NT2/D1 (cell line): ENCODE measurements around the gene SBK2.
"Not testable (repeated sequence)": the region's sequence is repeated elsewhere in the genome, so short reads cannot be mapped to it uniquely, and the experiment has no call there.

Source experiments
- DNase-seq: peaks from one replicate; pipeline ENCODE4 v3.0.0-alpha.2; 2011; ENCODE audit warnings: low read depth, low spot score
- H3K27me3 ChIP-seq: 2 replicates; pipeline ENCODE4 v1.6.0; 2011; ENCODE audit warnings: mild to moderate bottlenecking; ENCODE audit not compliant: insufficient read length, insufficient read depth
- H3K36me3 ChIP-seq: 2 replicates; pipeline ENCODE4 v1.6.1; 2011; ENCODE audit warnings: mild to moderate bottlenecking, low read length, mixed read lengths; ENCODE audit not compliant: insufficient read depth, insufficient read length
- H3K4me1 ChIP-seq: 2 replicates; pipeline ENCODE4 v1.5.1; 2011; ENCODE audit not compliant: insufficient read depth, insufficient read length
- H3K4me3 ChIP-seq: 2 replicates; pipeline ENCODE4 v1.5.1; 2011; ENCODE audit warnings: low read depth; ENCODE audit not compliant: insufficient read length
- H3K9ac ChIP-seq: 2 replicates; pipeline ENCODE4 v1.6.0; 2011; ENCODE audit warnings: low read depth; ENCODE audit not compliant: insufficient read length
- H3K9me3 ChIP-seq: 2 replicates; pipeline ENCODE4 v1.5.1; 2011; ENCODE audit warnings: mild to moderate bottlenecking, low read length; ENCODE audit not compliant: insufficient read depth
- SUZ12 ChIP-seq: IDR thresholded peaks from 2 replicates; pipeline ENCODE4 v1.6.1; 2011; ENCODE audit not compliant: insufficient read length, insufficient read depth; ENCODE audit errors: extremely low read depth
- YY1 ChIP-seq: IDR thresholded peaks from 2 replicates; pipeline ENCODE4 v1.6.1; 2011; ENCODE audit not compliant: insufficient read length, insufficient read depth
- ZNF274 ChIP-seq: IDR thresholded peaks from 2 replicates; pipeline ENCODE4 v1.6.1; 2011; ENCODE audit warnings: mild to moderate bottlenecking, low read depth, low read length

The SBK2 gene

GRCh38 chr19:55503157-55503501 is 33.8 kb downstream of the SBK2 start:
- no peak overlapping the region for H3K9ac ChIP-seq
- H3K9me3 ChIP-seq: peaks cover 14% of the 10 kb centered on the region; the same call in 1 of the 2 replicates
- H3K27me3 ChIP-seq: peaks cover 34% of the 10 kb centered on the region
- no peak for DNase-seq
- H3K4me3 ChIP-seq: no peak overlapping the region
- H3K4me1 ChIP-seq: no peaks in the 10 kb centered on the region
- TF ChIP-seq SUZ12: no peak
- peaks cover 12% of the 10 kb centered on the region for H3K36me3 ChIP-seq

GRCh38 chr19:55502197-55502952 is 34.6 kb downstream of the SBK2 start:
- TF ChIP-seq ZNF274 (no peak), YY1 (no peak), SUZ12 (no peak)
- peaks cover 34% of the 10 kb centered on the region for H3K27me3 ChIP-seq
- DNase-seq: no peak
- no peak overlapping the region for H3K9ac ChIP-seq
- H3K4me1 ChIP-seq: no peaks in the 10 kb centered on the region
- no peak overlapping the region for H3K4me3 ChIP-seq
- peaks cover 14% of the 10 kb centered on the region; the same call in 1 of the 2 replicates for H3K9me3 ChIP-seq
- H3K36me3 ChIP-seq: peaks cover 12% of the 10 kb centered on the region

- no peak for DNase-seq
- H3K36me3 ChIP-seq: peaks cover 17% of the 10 kb centered on the region
- H3K27me3 ChIP-seq: peaks cover 34% of the 10 kb centered on the region
- H3K4me3 ChIP-seq: no peak overlapping the region
- H3K9ac ChIP-seq: no peak overlapping the region
- peaks cover 14% of the 10 kb centered on the region; the same call in 1 of the 2 replicates for H3K9me3 ChIP-seq
- TF ChIP-seq YY1 (no peak), SUZ12 (no peak), ZNF274 (no peak)
- H3K4me1 ChIP-seq: peaks cover 6% of the 10 kb centered on the region
Observed at GRCh38 chr19:55500368-55500952, 36.5 kb downstream of the SBK2 start.

GRCh38 chr19:55498246-55498840 is 38.6 kb downstream of the SBK2 start:
- no peak for DNase-seq
- TF ChIP-seq SUZ12 (no peak), YY1 (no peak), ZNF274 (no peak)

DNA sequence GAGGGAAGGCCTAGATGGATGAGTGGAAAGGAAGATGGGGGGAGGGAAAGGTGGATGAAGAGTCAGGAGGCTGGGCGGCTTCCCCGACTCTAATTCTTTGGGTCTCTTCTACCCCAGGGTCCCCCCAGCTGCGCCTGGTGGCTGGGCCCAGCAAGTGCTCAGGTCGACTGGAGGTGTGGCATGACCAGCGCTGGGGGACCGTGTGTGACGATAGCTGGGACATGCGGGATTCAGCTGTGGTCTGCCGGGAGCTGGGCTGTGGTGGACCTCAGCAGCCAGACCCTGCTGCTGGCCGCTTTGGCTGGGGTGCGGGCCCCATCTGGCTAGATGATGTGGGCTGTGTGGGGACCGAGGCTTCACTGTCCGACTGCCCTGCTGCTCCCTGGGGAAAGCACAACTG is 39.2 kb downstream of the SBK2 start:
- no peak overlapping the region for H3K9ac ChIP-seq
- H3K9me3 ChIP-seq: no peaks in the 10 kb centered on the region
- H3K4me1 ChIP-seq: peaks cover 19% of the 10 kb centered on the region
- peaks cover 17% of the 10 kb centered on the region for H3K36me3 ChIP-seq
- H3K4me3 ChIP-seq: no peak overlapping the region
- H3K27me3 ChIP-seq: peaks cover 14% of the 10 kb centered on the region
- no peak for TF ChIP-seq SUZ12
- no peak for DNase-seq

More at GRCh38 chr19:55498246-55498840, 38.6 kb downstream of the SBK2 start:
- no peak overlapping the region for H3K9ac ChIP-seq
- peaks cover 19% of the 10 kb centered on the region for H3K27me3 ChIP-seq
- H3K36me3 ChIP-seq: peaks cover 17% of the 10 kb centered on the region
- peaks cover 17% of the 10 kb centered on the region for H3K4me1 ChIP-seq
- H3K4me3 ChIP-seq: no peak overlapping the region
- H3K9me3 ChIP-seq: peaks cover 5% of the 10 kb centered on the region; the same call in 1 of the 2 replicates

- H3K4me3 ChIP-seq, H3K9me3 ChIP-seq, H3K9ac ChIP-seq, DNase-seq, H3K27me3 ChIP-seq: not testable (repeated sequence)
- peaks cover 19% of the 10 kb centered on the region for H3K4me1 ChIP-seq
- H3K36me3 ChIP-seq: peaks cover 17% of the 10 kb centered on the region
Observed at GRCh38 chr19:55496820-55497219, 40.1 kb downstream of the SBK2 start.

DNA sequence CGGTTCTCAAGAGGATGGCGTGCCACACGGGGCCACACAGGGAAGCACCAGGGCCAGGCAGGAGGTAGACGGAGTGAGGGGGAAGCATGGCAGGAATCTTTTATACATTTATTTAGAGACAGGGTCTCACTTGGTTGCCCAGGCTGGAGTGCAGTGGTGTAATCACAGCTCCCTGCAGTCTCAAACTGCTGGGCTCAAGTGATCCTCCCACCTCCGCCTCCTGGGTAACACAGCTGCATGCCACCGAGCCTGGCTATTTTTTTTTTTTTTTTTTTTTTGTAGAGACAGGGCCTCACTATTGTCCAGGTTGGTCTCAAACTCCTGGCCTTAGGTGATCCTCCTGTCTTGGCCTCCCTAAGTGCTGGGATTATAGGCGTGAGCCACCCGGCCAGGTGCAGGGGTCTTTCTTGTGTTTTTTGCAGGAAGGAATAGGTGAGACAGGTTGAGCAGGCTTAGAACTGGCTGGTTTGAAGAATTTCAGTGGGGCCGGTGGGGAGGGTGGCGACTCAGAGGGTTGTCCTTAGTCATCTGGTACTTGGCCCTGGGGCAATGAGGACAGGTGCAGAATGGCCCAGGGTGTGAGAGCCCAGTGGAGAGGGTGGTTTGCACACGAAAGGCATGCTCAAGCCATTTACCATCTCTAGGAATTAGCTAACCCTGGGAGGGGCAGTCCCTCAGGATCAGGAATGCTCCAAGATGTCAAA is 41.1 kb downstream of the SBK2 start:
- no peak overlapping the region for H3K4me3 ChIP-seq
- TF ChIP-seq ZNF274 (no peak), YY1 (no peak), SUZ12 (no peak)
- H3K27me3 ChIP-seq: peaks cover 4% of the 10 kb centered on the region

More for the DNA sequence above, 41.1 kb downstream of the SBK2 start:
- DNase-seq: peak; percentile 32
- Histone ChIP-seq H3K9ac (no peak overlapping the region), H3K4me1 (peaks cover 19% of the 10 kb centered on the region), H3K36me3 (peaks cover 16% of the 10 kb centered on the region), H3K9me3 (no peaks in the 10 kb centered on the region)
